ENCODE results near the gene TRANK1. TPM values are rescaled to one million over a fixed set of nuclear protein-coding genes. Genes with fewer than 3 reads are reported as not detected.
"Not testable (repeated sequence)": the region's sequence is repeated elsewhere in the genome, so short reads cannot be mapped to it uniquely, and the experiment has no call there.

Gene TRANK1
- polyA plus RNA-seq, 2 donors, result 1.6 to 2.0 TPM

- 73 to 78% methylated on average over 3 of the region's 3 CpGs for WGBS, 2 donors
Measured at GRCh38 chr3:36941658-36942057, 3.2 kb downstream of the TRANK1 start.

DNA sequence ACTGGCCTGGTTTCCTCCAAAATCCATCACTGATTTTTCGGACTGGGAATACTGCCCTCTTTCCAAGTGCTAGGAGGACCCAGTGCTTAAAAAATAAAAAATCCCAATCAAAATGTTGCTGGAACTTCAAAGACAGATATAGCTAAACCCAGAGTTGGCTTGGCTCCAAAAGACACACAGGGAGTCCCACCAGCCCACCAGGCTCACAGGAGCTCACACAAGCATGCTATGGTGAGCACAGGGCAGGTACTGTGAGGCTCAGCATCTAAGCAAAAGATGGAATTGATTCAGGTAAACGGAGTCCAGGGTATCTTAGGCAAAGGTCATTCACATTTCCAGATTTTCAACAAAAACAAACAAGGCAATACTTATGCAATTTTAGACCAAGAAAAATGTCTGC is 3.7 kb downstream of the TRANK1 start:
- H3K9me3 ChIP-seq (ENCODE audit: control insufficient read depth in 2 of 2, insufficient read depth in 1 of 2, low read depth in 1 of 2, low read length in 1 of 2), result no peaks in the 10 kb centered on the region
- no peak overlapping the region for H3K27ac ChIP-seq (ENCODE audit: low read depth in 2 of 2, low read length in 1 of 2)
- 90 to 96% methylated on average over 2 of the region's 2 CpGs for WGBS, 2 donors
- no peaks in the 10 kb centered on the region for H3K27me3 ChIP-seq (ENCODE audit: control insufficient read depth in 1 of 2, insufficient read depth in 2 of 2, low read length in 2 of 2)
- no peak overlapping the region for H3K4me3 ChIP-seq (ENCODE audit: low read depth in 1 of 2, low read length in 2 of 2)
- no peaks in the 10 kb centered on the region for H3K36me3 ChIP-seq (ENCODE audit: control insufficient read depth in 2 of 2, insufficient read depth in 2 of 2, low read length in 1 of 2)
- no peaks in the 10 kb centered on the region for H3K4me1 ChIP-seq (ENCODE audit: control insufficient read depth in 2 of 2, insufficient read depth in 2 of 2, low read length in 1 of 2)

More at GRCh38 chr3:36941658-36942057, 3.2 kb downstream of the TRANK1 start:
- Histone ChIP-seq H3K4me3 (ENCODE audit: low read depth in 1 of 2, low read length in 2 of 2) (no peak overlapping the region), H3K27ac (ENCODE audit: low read depth in 2 of 2, low read length in 1 of 2) (no peak overlapping the region), H3K9me3 (ENCODE audit: control insufficient read depth in 2 of 2, insufficient read depth in 1 of 2, low read depth in 1 of 2, low read length in 1 of 2) (no peaks in the 10 kb centered on the region), H3K27me3 (ENCODE audit: control insufficient read depth in 1 of 2, insufficient read depth in 2 of 2, low read length in 2 of 2) (no peaks in the 10 kb centered on the region), H3K4me1 (ENCODE audit: control insufficient read depth in 2 of 2, insufficient read depth in 2 of 2, low read length in 1 of 2) (no peaks in the 10 kb centered on the region), H3K36me3 (ENCODE audit: control insufficient read depth in 2 of 2, insufficient read depth in 2 of 2, low read length in 1 of 2) (no peaks in the 10 kb centered on the region)

DNA sequence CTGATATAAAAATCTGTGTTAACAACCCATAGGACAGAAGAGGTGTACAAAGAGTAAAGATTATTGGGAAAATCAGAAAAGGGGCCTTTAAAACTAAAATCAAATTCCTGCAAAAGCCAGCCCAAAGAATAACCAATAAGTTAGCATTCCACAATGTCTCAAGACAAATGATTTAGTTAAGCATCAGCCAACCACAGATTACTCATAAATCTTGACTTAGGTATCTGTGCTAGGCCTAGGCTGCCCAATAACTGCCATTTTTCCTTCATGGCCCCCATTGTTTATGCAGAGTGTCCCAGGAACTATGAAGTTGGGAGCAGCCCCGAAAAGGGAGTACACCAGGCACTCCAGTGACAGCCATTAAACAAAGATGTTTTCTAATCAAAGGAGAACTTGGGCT is 7.4 kb downstream of the TRANK1 start:
- Histone ChIP-seq H3K27ac (ENCODE audit: low read depth in 2 of 2, low read length in 1 of 2) (no peak overlapping the region), H3K9me3 (ENCODE audit: control insufficient read depth in 2 of 2, insufficient read depth in 1 of 2, low read depth in 1 of 2, low read length in 1 of 2) (no peaks in the 10 kb centered on the region), H3K4me1 (ENCODE audit: control insufficient read depth in 2 of 2, insufficient read depth in 2 of 2, low read length in 1 of 2) (no peaks in the 10 kb centered on the region), H3K36me3 (ENCODE audit: control insufficient read depth in 2 of 2, insufficient read depth in 2 of 2, low read length in 1 of 2) (no peaks in the 10 kb centered on the region), H3K4me3 (ENCODE audit: low read depth in 1 of 2, low read length in 2 of 2) (no peak overlapping the region), H3K27me3 (ENCODE audit: control insufficient read depth in 1 of 2, insufficient read depth in 2 of 2, low read length in 2 of 2) (no peaks in the 10 kb centered on the region)
- WGBS, 2 donors, result 90 to 94% methylated on average over 1 of the region's 1 CpG

- H3K36me3 ChIP-seq (ENCODE audit: control insufficient read depth in 2 of 2, insufficient read depth in 2 of 2, low read length in 1 of 2), result no peaks in the 10 kb centered on the region
- no peaks in the 10 kb centered on the region for H3K4me1 ChIP-seq (ENCODE audit: control insufficient read depth in 2 of 2, insufficient read depth in 2 of 2, low read length in 1 of 2)
- H3K9me3 ChIP-seq (ENCODE audit: control insufficient read depth in 2 of 2, insufficient read depth in 1 of 2, low read depth in 1 of 2, low read length in 1 of 2), result no peaks in the 10 kb centered on the region
- H3K4me3 ChIP-seq (ENCODE audit: low read depth in 1 of 2, low read length in 2 of 2), result no peak overlapping the region
- H3K27me3 ChIP-seq (ENCODE audit: control insufficient read depth in 1 of 2, insufficient read depth in 2 of 2, low read length in 2 of 2), result no peaks in the 10 kb centered on the region
- no peak overlapping the region for H3K27ac ChIP-seq (ENCODE audit: low read depth in 2 of 2, low read length in 1 of 2)
Measured at GRCh38 chr3:36933540-36934296, 11.1 kb downstream of the TRANK1 start.

DNA sequence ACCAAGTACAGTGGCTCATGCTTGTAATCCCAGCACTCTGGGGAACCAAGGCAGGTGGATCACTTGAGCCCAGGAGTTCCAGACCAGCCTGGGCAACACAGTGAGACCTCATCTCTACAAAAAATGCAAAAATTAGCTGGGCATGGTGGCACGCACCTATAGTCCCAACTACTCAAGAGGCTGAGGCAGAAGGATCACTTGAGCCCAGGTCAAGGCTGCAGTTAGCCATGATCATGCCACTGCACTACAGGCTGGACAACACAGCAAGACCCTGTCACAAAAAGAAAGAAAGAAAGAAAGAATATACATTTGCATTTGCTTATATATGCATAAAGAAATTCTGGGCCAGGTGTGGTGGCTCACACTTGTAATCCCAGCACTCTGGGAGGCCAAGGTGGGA is 13.4 kb downstream of the TRANK1 start:
- WGBS, 2 donors, result 95% methylated on average over 1 of the region's 1 CpG
- not testable (repeated sequence) for H3K27me3 ChIP-seq (ENCODE audit: control insufficient read depth in 1 of 2, insufficient read depth in 2 of 2, low read length in 2 of 2); H3K9me3 ChIP-seq (ENCODE audit: control insufficient read depth in 2 of 2, insufficient read depth in 1 of 2, low read depth in 1 of 2, low read length in 1 of 2); H3K4me3 ChIP-seq (ENCODE audit: low read depth in 1 of 2, low read length in 2 of 2); H3K4me1 ChIP-seq (ENCODE audit: control insufficient read depth in 2 of 2, insufficient read depth in 2 of 2, low read length in 1 of 2); H3K36me3 ChIP-seq (ENCODE audit: control insufficient read depth in 2 of 2, insufficient read depth in 2 of 2, low read length in 1 of 2); H3K27ac ChIP-seq (ENCODE audit: low read depth in 2 of 2, low read length in 1 of 2)

DNA sequence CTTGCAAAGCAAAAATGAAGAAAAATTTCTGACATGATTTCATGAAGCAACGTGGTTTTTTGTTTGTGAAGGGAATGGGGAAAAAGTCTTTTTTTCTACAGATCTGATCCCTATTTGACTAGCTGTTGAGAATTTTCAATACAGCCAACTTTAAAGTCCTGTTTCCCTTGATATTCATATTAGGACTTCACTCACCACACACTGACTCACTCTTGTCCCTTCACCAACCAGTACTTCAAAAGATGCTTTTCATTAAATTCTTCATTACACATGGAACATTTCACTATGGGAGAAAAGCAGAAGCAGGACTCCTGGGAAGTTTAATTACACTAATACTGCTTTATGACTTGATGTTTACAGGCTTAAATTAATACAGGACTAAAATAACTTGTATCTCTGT is 16.6 kb downstream of the TRANK1 start:
- H3K27me3 ChIP-seq (ENCODE audit: control insufficient read depth in 1 of 2, insufficient read depth in 2 of 2, low read length in 2 of 2), result no peaks in the 10 kb centered on the region
- H3K4me3 ChIP-seq (ENCODE audit: low read depth in 1 of 2, low read length in 2 of 2), result no peak overlapping the region
- H3K4me1 ChIP-seq (ENCODE audit: control insufficient read depth in 2 of 2, insufficient read depth in 2 of 2, low read length in 1 of 2), result no peaks in the 10 kb centered on the region
- WGBS, 2 donors, result 95 to 97% methylated on average over 1 of the region's 1 CpG
- no peaks in the 10 kb centered on the region for H3K9me3 ChIP-seq (ENCODE audit: control insufficient read depth in 2 of 2, insufficient read depth in 1 of 2, low read depth in 1 of 2, low read length in 1 of 2)
- no peaks in the 10 kb centered on the region for H3K36me3 ChIP-seq (ENCODE audit: control insufficient read depth in 2 of 2, insufficient read depth in 2 of 2, low read length in 1 of 2)
- H3K27ac ChIP-seq (ENCODE audit: low read depth in 2 of 2, low read length in 1 of 2), result no peak overlapping the region

- no peaks in the 10 kb centered on the region for H3K27me3 ChIP-seq (ENCODE audit: control insufficient read depth in 1 of 2, insufficient read depth in 2 of 2, low read length in 2 of 2)
- no peaks in the 10 kb centered on the region for H3K36me3 ChIP-seq (ENCODE audit: control insufficient read depth in 2 of 2, insufficient read depth in 2 of 2, low read length in 1 of 2)
- H3K27ac ChIP-seq (ENCODE audit: low read depth in 2 of 2, low read length in 1 of 2), result no peak overlapping the region
- H3K4me1 ChIP-seq (ENCODE audit: control insufficient read depth in 2 of 2, insufficient read depth in 2 of 2, low read length in 1 of 2), result no peaks in the 10 kb centered on the region
- H3K9me3 ChIP-seq (ENCODE audit: control insufficient read depth in 2 of 2, insufficient read depth in 1 of 2, low read depth in 1 of 2, low read length in 1 of 2), result no peaks in the 10 kb centered on the region
- WGBS, 2 donors, result 85 to 88% methylated on average over 6 of the region's 6 CpGs
- no peak overlapping the region for H3K4me3 ChIP-seq (ENCODE audit: low read depth in 1 of 2, low read length in 2 of 2)
Measured at GRCh38 chr3:36926292-36926897, 18.5 kb downstream of the TRANK1 start.

DNA sequence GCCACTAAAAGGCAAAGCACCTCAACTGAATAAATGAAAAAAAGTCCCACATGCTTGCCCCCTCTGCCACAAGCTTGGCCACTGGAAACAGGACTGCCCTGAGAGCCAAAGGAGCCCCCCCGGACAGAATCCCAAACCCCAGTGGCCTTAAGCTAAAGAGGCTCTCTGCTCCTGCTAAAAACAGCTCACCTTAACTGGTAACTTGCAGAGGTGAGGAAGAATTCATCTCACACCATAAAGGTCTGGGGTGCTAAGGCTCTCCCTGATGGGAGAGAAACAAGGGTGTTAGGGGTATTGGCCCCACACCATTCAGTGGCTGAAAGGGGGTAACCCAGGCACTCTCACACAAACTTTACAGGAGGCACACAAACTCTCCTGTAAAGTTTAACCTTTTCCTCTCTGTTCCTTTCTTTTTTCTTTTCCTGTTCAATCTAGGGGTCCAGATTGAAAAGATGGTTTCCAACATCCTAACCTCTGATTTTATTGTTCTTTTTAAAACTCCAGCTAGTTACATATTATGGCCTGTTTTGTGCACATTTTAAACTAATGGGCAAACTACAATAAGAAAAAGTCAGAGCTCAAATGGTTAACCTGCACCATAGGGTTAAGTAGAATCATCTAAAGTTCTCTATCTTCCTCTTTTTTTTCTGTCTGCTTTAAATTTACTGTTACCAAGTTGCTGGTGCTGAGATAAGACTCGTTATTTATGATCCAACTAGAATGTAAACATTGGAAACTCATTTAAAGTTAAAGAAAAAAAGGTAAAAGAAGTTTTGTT is 19.9 kb downstream of the TRANK1 start:
- H3K36me3 ChIP-seq (ENCODE audit: control insufficient read depth in 2 of 2, insufficient read depth in 2 of 2, low read length in 1 of 2), result no peaks in the 10 kb centered on the region
- no peaks in the 10 kb centered on the region for H3K4me1 ChIP-seq (ENCODE audit: control insufficient read depth in 2 of 2, insufficient read depth in 2 of 2, low read length in 1 of 2)
- H3K27ac ChIP-seq (ENCODE audit: low read depth in 2 of 2, low read length in 1 of 2), result no peak overlapping the region
- WGBS, 2 donors, result 54 to 62% methylated on average over 2 of the region's 2 CpGs
- H3K4me3 ChIP-seq (ENCODE audit: low read depth in 1 of 2, low read length in 2 of 2), result no peak overlapping the region
- peaks cover 0 to 3% of the 10 kb centered on the region in 2 donors for H3K9me3 ChIP-seq (ENCODE audit: control insufficient read depth in 2 of 2, insufficient read depth in 1 of 2, low read depth in 1 of 2, low read length in 1 of 2)
- no peaks in the 10 kb centered on the region for H3K27me3 ChIP-seq (ENCODE audit: control insufficient read depth in 1 of 2, insufficient read depth in 2 of 2, low read length in 2 of 2)

GRCh38 chr3:36923981-36924743 is 20.7 kb downstream of the TRANK1 start:
- 80 to 81% methylated on average over 11 of the region's 11 CpGs for WGBS, 2 donors
- no peaks in the 10 kb centered on the region for H3K27me3 ChIP-seq (ENCODE audit: control insufficient read depth in 1 of 2, insufficient read depth in 2 of 2, low read length in 2 of 2)
- H3K27ac ChIP-seq (ENCODE audit: low read depth in 2 of 2, low read length in 1 of 2), result no peak overlapping the region

More at GRCh38 chr3:36923981-36924743, 20.7 kb downstream of the TRANK1 start:
- H3K9me3 ChIP-seq (ENCODE audit: control insufficient read depth in 2 of 2, insufficient read depth in 1 of 2, low read depth in 1 of 2, low read length in 1 of 2), result peaks cover 0 to 3% of the 10 kb centered on the region in 2 donors
- H3K36me3 ChIP-seq (ENCODE audit: control insufficient read depth in 2 of 2, insufficient read depth in 2 of 2, low read length in 1 of 2), result no peaks in the 10 kb centered on the region
- no peak overlapping the region for H3K4me3 ChIP-seq (ENCODE audit: low read depth in 1 of 2, low read length in 2 of 2)
- H3K4me1 ChIP-seq (ENCODE audit: control insufficient read depth in 2 of 2, insufficient read depth in 2 of 2, low read length in 1 of 2), result no peaks in the 10 kb centered on the region

Data from esophagus (tissue), 2 donors.